HG02623 (cell line): ENCODE measurements around the gene APOC1.
"Not testable (repeated sequence)": the region's sequence is repeated elsewhere in the genome, so short reads cannot be mapped to it uniquely, and the experiment has no call there.

Experiments used
- ATAC-seq: cut with Tn5 transposase; IDR thresholded peaks from one replicate; pipeline ENCODE4 v1.9.1; 2021; ENCODE audit warnings: moderate library complexity; ENCODE audit not compliant: unreplicated experiment

Gene APOC1

GRCh38 chr19:44912854-44913253, 1.6 kb upstream of the APOC1 start:
- ATAC-seq, result no peak

DNA sequence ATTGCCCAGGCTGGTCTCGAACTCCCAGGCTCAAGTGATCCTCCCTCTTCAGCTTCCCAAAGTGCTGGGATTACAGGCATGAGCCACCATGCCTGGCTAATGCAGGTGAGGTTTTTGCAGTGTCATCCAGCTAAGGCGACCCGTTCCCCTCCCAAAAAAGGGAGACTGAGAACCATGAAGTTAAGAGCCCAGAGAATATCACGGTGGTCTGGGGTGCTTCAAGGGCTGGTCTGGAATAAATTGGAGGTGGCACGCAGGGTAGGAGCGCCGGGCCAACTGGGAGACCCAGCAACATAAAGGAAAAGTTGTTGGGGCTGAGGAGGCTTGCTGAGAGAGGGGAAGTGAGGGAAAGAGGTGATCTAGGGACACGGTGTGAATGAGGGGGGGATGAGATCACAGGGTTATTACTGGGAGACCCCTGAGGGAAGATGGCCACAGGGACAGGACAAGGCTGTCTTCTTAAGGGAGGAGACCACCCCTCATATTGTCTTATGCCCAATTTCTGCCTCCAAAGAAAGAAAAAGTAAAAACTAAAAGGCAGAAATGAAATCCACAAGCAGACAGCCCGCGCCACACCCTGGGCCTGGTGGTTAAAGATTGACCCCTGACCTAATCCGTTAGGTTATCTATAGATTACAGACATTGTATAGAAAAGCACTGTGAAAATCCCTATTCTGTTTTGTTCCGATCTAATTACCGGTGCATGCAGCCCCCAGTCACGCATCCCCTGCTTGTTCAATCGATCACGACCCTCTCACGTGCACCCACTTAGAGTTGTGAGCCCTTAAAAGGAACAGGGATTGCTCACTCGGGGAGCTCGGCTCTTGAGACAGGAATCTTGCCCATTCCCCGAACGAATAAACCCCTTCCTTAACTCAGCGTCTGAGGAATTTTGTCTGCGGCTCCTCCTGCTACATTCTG, 636 bp upstream of the APOC1 start:
- ATAC-seq, result not testable (repeated sequence)

- no peak for ATAC-seq
Observed at GRCh38 chr19:44924243-44924725, 9.9 kb downstream of the APOC1 start.

GRCh38 chr19:44925114-44925891, 10.9 kb downstream of the APOC1 start:
- ATAC-seq, result no peak

- ATAC-seq, result not testable (repeated sequence)
Observed at GRCh38 chr19:44926245-44927077, 12.1 kb downstream of the APOC1 start.

- no peak for ATAC-seq
Observed at GRCh38 chr19:44927746-44928145, 13.3 kb downstream of the APOC1 start.

- ATAC-seq, result no peak
Observed at GRCh38 chr19:44930088-44930487, 15.7 kb downstream of the APOC1 start.

DNA sequence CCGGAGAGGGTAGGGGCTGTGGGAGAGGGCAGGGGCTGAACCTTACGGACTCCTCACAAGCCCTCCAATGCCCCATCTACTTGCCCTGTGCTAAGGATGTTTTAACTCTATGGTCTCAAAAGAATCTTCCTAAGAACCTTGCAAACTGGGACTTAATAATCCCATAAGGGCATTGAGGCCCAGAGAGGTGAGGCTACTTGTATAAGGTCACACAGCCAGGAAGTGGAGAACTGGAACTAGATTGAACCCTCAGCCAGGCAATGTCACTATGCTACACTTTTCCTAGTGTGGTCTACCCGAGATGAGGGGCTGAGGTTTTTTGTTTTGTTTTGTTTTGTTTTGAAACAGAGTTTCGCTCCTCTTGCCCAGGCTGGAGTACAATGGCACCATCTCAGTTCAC, 17.1 kb downstream of the APOC1 start:
- ATAC-seq, result no peak

DNA sequence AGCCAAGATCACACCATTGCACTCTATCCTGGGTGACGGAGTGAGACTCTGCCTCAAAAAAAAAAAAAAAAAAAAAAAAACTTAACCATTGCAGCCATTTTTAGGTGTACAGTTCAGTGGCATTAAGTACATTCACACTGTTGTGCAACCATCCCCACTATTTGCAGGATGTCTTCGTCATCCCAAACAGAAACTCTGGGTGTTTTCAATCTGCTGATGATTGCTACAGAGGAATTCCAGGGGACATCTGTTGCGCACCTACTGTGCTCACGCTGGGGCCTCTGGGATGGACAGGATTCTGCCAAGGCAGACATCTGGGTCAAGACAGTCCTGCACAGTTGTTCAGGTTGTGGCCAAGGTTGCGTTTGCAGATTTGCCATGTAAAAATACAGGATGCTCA, 25.3 kb downstream of the APOC1 start:
- no peak for ATAC-seq

DNA sequence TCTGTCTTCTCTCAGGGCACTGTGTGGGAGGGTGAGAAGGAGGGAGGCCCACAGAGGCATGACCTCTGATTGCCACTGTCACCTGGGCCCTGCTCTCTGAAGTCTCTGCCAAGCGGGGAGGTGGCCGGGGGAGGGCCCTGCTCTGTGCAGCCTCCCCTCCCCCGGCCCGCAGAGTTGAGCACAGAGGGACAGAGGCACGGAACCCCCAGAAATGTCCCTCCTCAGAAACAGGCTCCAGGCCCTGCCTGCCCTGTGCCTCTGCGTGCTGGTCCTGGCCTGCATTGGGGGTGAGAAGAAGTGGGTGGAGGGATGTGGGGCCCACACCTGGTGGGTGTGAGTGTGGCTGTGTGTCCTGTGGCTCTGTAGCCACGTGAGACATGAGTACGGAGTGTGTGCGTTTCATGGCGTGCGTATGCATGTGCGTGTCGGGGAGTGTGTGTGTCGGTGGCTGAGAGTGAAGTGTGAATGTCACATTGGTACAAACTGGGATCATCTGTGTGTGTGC, 27.7 kb downstream of the APOC1 start, which contains the start of gene APOC4:
Gene APOC4 (plus strand): TSS at position 171 of the 505 bp plus-strand sequence. CDS start 41 bp downstream, at position 212.
- ATAC-seq, result no peak

DNA sequence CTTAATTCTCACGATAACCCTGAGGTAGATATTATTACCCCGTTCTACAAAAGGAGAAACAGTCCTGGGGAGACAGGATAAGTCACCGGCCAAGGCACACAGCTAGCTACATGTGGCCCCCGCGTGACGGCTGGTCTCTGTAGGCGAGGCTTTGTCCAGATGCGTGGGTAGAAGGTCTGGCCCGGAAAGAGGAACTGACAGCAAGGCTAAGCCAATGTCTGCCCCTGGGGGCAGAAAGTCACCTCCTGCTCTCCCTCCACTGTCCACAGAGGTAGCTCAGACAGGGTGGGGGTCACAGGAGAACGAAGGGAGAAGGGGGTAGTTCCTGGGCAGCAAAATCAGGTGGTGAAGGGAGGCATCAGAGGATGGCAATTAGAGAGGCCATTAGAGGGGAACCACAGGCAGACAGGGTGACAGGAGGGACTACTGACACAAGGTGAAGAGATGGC, 29.4 kb downstream of the APOC1 start:
- no peak for ATAC-seq

- ATAC-seq, result no peak
Observed at GRCh38 chr19:44947041-44947581, 32.7 kb downstream of the APOC1 start.

- ATAC-seq, result no peak
Observed at GRCh38 chr19:44948237-44948636, 33.8 kb downstream of the APOC1 start.

- no peak for ATAC-seq
Observed at GRCh38 chr19:44948763-44949374, 34.5 kb downstream of the APOC1 start.

GRCh38 chr19:44949550-44949949, 35.1 kb downstream of the APOC1 start:
- ATAC-seq, result no peak

GRCh38 chr19:44951179-44952159, 37.1 kb downstream of the APOC1 start:
- no peak for ATAC-seq

- ATAC-seq, result no peak
Observed at GRCh38 chr19:44954278-44954648, 39.9 kb downstream of the APOC1 start.

- ATAC-seq, result peak; percentile 79
Observed at GRCh38 chr19:44954649-44955504, 40.5 kb downstream of the APOC1 start, which contains the start of gene CLPTM1. TSS of gene CLPTM1 (plus strand) at chr19:44955380. CDS start at chr19:44955396, 16 bp downstream.
